Activated T-cell treated with anti-CD3 and anti-CD28 coated beads, Interleukin-2, amount 50 U/mL, for 48 hours (primary cell): ENCODE measurements around the gene CMKLR1.

Experiments
- DNase-seq, 2 experiments: peaks; one replicate each; pipeline ENCODE4 v3.0.0-alpha.2; 2020

Gene CMKLR1

GRCh38 chr12:108360487-108360886, 21.4 kb upstream of the CMKLR1 start:
- no peak for DNase-seq

DNA sequence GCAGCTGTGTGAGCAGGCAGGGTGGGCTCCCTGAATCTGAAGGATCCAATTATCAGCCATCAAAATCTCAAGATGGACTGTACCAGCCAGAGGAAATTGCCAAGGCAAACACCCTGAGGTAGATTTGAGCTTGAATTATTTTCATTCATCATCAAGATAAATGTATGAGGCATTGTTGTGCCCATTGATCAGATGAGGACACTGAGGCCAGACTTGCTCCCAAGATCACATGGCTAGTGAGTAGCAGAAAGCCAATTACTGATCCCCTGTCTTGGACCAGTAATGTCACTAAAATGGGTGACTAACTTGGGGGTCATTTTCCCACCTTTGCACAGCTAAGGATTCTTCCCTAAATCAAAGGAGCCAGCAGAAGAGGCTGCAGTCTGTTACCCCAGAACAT, 20.9 kb upstream of the CMKLR1 start:
- no peak for DNase-seq

DNA sequence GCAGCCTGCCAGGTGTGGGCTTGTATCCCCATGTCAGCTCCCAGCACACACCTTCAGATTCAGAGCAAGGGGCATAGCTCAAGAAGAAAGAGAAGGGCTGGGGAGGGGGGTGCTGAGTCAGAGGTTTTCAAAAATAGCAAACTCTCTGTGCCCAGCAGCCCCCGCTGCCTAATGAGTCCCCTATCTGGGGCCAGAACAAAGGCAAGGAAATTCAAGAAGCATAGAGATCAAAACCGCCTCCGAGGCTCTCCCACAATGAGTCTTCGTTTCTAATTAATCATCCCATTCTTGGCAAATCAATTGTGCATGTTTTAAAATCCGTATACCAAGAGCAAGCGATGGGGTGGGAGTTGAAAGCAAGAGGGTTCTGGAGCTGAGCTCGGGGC, 19.5 kb upstream of the CMKLR1 start:
- no peak for DNase-seq

GRCh38 chr12:108357834-108358579, 18.9 kb upstream of the CMKLR1 start:
- DNase-seq: no peak

DNA sequence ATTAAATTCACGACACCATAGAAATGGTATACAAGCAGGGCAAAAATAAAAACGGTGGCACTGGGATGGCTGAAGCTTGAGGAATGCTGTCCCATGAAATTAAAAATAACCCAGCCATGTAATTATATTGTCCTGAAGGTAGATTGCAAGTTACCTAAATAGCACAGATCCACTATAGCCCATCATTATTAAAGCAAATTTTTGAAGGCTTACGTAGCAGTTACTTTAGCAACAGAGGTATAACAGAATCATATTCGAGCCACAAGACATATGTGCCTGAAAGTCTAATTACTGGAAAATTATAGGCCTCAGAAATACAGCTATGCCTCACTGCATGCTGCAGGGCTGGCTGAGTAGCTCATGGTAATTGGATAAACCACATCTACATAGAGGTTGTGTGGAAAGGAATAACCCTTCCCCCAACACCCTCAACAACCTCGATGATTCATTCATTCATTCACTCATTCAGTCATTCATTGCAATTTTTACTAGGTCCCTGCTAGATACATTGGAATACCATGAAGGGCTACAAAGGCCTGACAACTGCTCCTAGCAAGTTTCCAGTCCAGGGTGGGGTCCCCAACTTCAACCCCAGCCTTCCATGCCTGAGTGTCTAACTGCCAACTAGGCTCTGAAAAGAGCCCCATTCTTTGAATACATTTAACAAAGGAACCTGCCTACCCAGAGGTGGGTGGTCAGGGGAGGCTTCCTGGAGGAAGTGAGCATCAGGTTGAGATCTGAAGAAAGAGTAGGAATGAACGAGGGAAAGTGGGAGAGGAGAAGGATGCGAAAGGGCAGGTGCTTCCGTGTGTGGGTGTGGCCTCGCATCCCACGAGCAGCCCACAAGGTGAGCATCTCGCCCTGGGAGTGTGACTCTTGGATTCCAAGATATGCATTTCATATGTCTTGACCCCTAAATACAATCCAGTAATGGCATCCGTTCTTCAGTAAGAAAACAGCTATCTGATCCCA, 18.0 kb upstream of the CMKLR1 start:
- no peak for DNase-seq

GRCh38 chr12:108355069-108355468, 16.0 kb upstream of the CMKLR1 start:
- no peak for DNase-seq

GRCh38 chr12:108352591-108352990, 13.5 kb upstream of the CMKLR1 start:
- DNase-seq: no peak

GRCh38 chr12:108350511-108350910, 11.4 kb upstream of the CMKLR1 start:
- DNase-seq: no peak

DNA sequence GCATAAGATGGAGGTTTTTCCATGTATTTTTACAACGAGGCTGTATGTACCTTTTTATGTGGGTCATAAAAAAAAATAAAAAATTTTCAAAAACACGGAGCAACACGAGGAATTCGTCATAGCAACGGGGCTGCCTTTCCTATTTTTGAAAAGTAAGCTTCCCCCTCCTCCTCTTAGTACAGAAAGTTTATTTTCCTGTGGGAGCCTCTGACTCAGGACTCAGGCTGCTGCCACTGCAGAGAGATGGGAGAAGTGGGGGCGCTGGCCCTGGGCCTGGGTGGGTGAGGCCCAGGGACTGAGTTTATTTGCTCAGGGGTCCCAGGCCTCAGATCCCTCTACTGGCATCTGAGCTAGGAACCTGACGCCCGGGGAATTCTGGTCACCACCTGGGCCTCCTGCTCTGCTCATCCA, 10.2 kb upstream of the CMKLR1 start:
- DNase-seq: no peak

- DNase-seq: no peak
These were observed 9.7 kb upstream of the CMKLR1 start for GRCh38 chr12:108348842-108349241.

- DNase-seq: no peak
These were observed 7.9 kb upstream of the CMKLR1 start for GRCh38 chr12:108346727-108347710.

- DNase-seq: no peak
These were observed 6.9 kb upstream of the CMKLR1 start for GRCh38 chr12:108345716-108346633.

DNA sequence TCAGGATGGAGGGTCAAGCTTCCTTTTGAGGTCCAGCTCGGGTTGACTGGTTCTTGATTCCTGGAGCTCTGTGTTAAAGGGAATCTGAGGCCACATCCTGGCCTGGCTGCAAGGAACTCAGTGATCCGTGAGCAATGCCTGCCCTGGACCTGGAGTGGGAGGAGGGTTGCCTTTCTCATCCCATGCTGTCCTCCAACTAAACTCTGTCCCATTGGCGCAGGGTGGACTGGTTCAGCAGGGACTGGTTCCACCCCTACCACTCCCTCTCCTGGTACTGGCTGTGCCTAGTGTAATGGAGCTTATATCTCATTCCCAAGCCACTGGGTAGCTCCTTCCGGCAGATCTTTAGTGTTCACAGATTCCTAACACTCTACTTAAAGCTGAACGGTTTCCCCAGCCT, 3.9 kb upstream of the CMKLR1 start:
- no peak for DNase-seq

GRCh38 chr12:108341854-108342847, 3.0 kb upstream of the CMKLR1 start:
- no peak for DNase-seq

DNA sequence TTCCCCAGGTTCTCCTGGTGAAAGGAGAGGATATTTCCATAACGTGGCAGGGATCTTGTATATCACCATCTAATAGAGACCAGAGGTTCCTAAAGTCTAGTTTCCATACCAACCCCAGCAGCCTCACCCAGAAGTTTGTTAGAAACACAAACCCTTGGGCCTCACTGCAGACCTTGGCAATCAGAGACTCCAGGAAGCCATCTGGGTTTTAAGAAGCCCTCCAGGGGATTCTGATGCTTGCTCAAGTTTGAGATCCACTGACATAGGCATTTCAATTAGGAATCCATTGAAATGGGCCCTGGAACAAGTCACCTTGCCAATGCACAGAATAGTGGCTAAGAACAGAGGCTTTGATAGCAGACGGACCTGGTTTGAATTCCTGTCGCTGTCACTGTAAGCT, 2.2 kb upstream of the CMKLR1 start:
- no peak for DNase-seq

DNA sequence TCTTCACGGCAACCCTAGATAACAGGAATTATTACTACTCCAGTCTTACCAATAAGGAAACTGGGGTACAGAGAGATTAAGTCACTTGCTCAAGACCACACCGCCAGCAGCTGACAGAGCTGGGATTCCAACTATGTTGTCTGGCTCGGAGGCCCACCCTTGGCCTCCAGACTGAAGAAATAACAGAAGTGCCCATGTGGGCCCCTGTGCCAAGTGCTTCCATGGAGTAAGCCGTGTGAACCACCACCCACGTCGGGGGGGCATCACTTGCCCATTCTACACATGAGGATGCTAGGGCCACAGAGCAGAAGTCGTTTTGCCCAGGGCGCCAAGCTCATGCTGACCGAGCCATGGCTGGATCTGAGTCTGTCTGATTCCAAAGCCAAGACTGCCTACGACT, 926 bp upstream of the CMKLR1 start:
- DNase-seq: no peak

GRCh38 chr12:108337235-108338223, 1.6 kb downstream of the CMKLR1 start:
- DNase-seq: no peak

GRCh38 chr12:108335349-108336119, 3.6 kb downstream of the CMKLR1 start:
- no peak for DNase-seq
